HG03575 (cell line): ENCODE results near the gene HMGCL.
"Not testable (repeated sequence)": the region's sequence is repeated elsewhere in the genome, so short reads cannot be mapped to it uniquely, and the experiment has no call there.

Experiments used
- ATAC-seq: cut with Tn5 transposase; IDR thresholded peaks from one replicate; pipeline ENCODE4 v1.9.1; 2021; ENCODE audit not compliant: unreplicated experiment, insufficient number of reproducible peaks, low FRiP score; ENCODE audit errors: extremely low read depth

Gene HMGCL

GRCh38 chr1:23787701-23788100 lies 37.5 kb downstream of the HMGCL start:
- no peak for ATAC-seq

DNA sequence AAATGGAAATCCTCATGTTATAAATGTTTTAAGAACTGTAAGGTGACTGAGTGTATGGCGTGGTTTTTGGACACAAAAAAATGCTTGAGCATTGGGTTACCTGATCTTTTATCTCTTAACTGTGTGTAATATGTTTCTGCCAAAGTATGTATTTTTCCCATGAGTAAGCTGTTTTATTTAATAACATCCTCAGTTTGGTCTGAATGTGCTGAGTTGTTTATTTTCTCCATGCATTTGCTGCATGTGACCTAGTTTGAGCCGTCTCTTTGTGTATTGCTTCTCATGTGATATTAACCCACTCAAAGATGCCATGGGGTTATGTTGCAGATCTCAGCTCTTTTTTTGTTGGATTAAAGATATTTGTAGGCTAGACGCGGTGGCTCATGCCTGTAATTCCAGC lies 40.4 kb downstream of the HMGCL start:
- ATAC-seq, result no peak

GRCh38 chr1:23783141-23783540 lies 42.1 kb downstream of the HMGCL start:
- not testable (repeated sequence) for ATAC-seq

DNA sequence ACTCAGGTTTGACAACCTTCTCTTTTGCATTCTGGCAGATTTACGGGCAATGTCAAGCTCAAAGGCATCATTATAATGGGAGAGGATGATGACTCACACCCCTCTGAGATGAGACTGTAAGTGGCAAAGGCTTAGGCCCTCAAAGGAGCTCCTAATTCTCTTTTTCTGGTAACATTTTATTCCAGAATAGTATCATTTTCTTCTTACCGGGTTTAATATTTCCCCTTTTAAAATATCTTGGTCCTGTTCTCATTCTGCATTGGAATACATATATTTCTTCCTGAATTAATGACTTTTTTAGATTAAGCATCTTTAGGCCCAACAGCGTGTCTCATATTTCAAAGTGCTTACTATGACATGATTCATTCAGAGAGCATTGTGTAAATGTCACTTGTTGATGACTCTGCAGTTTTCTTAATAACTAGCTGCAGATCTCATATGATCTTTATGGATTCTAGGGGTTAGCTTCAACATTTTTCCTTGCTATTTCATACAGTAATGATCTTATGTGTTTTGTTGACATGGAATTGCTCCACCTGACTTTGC lies 45.3 kb downstream of the HMGCL start:
- no peak for ATAC-seq

DNA sequence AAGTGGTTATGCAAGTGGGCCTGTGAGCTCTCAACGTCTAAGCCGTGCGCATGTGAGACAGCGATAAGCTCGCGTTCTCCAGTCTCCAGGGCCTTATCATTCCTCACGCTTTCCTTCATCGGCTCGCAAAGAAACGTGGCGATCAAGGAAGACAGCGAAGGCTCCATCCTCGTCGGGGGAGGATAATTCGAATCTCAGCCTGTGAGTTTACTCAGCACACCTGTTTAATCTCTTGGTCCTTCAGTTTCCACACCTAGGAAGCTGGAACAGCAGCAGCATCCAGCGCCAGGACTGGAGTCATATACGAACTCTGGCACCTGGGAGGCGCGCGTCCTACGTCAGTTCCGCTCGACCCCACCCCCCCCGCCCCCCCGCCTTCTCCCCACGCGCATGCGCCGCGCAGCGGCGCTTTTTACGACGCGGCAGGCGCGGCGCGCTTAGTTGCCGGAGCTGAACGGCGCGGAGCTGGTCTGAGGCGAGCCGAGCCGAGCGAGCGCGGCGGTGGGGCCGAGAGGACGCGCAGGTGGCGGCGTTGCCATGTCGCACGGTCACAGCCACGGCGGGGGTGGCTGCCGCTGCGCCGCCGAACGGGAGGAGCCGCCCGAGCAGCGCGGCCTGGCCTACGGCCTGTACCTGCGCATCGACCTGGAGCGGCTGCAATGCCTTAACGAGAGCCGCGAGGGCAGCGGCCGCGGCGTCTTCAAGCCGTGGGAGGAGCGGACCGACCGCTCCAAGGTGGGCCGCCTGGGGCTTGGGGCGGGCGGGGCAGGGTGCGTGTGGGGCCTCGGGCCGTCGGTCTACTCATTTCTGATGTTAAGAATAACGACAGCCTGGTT lies 47.0 kb downstream of the HMGCL start, which contains the start of gene PITHD1:
Gene PITHD1, plus strand, starts transcription at position 440 of the 836 bp plus-strand sequence. Its CDS starts 98 bp downstream, at position 538.
- ATAC-seq, result no peak

GRCh38 chr1:23776217-23776616 lies 49.0 kb downstream of the HMGCL start:
- no peak for ATAC-seq

DNA sequence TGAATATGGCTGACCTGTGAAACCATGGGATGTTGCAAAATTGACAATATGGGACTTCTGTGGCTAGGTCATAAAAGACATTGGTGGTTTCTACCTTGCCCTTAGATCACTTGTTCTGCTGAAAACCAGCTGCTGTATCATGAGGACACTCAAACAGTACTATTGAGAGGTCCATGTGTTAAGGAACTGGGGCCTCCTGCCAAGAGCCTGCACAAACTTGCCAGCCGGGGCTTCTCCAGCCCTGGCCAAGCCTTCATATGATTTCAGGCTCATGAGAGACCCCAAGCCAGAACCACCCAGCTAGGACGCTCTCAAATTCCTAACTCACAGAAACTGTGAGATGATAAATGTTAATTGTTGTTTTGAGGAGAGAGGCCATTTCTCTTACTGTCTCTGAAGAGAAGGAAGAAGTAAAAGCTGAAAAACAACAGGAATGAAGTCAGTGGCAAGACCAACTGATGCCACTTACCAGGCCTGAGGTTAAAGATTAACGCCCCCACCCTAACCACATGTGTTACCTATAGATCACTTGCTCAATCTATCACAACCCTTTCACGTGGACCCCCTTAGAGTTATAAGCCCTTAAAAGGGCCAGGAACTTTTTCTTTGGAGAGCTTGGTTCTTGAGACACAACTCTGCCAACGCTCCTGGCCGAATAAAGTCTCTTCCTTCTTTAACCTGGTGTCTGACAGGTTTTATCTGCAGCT lies 50.9 kb downstream of the HMGCL start:
- no peak for ATAC-seq

- no peak for ATAC-seq
Measured at GRCh38 chr1:23772854-23773242, 52.4 kb downstream of the HMGCL start.

GRCh38 chr1:23772049-23772853 lies 53.0 kb downstream of the HMGCL start:
- no peak for ATAC-seq

DNA sequence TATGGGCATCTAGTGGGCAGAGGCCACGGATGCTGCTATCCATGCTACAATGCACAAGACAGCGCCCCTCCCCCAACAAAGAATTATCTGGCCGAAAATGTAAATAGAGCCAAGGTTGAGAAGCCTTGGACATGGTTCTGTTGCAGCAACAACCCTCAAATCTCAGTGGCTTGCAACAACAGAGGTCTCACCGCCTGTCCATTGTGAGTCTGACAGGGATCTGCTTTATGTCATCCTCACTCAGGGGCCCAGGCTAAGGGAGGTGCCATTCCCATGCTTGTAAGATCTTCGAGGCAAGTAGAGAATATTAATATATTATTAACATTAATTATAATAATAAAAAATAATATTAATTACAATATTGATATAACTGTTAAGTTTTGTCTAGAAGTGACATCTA lies 56.5 kb downstream of the HMGCL start:
- ATAC-seq, result no peak

DNA sequence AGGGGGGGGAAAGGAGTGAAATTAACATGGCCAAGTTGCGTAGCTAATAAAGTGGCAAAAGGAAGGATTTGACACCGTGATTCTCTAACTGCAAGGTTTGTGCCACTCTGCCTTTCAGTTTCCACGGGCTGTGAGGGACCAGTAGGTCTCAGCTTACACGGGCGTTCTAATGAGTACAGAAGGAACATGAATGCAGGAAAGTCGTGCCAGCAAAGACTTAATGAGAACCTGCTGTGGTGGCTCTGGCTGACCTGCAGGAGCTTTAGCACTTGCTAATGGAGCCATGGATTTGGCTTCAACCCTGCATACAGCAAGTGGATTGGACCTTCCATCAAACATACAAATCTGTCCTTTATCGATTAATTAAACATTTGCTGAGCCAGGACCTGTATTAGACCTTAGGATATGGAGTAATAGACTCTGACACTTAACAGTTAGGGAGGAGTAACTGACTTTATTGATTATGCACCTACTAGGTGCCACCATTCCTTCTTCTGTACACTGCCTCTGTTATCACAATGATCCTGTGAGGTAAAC lies 62.1 kb downstream of the HMGCL start:
- ATAC-seq, result no peak

- no peak for ATAC-seq
Measured at GRCh38 chr1:23759277-23759676, 66.0 kb downstream of the HMGCL start.

DNA sequence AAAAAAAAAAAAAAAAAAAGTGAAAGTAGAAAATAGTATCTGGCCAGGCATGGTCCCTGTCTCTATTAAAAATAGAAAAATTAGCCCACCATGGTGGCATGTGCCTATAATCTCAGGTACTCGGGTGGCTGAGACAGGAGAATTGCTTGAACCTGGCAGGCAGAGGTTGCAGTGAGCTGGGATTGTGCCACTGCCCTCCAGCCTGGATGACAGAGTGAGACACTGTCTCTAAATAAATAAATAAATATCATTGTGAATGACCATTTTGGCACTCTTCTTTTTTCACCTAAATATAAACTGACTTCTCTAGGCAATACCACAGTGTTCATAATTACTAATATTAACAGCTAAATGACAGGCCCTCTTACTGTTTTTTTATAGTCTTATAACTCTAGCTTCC lies 67.4 kb downstream of the HMGCL start:
- no peak for ATAC-seq

- no peak for ATAC-seq
Measured at GRCh38 chr1:23756676-23757075, 68.6 kb downstream of the HMGCL start.

GRCh38 chr1:23752909-23753308 lies 72.3 kb downstream of the HMGCL start:
- ATAC-seq, result no peak
